Medulla oblongata (tissue), 1 donor: ENCODE measurements around the gene ST13.
"Not testable (repeated sequence)": the region's sequence is repeated elsewhere in the genome, so short reads cannot be mapped to it uniquely, and the experiment has no call there.

Experiments used
- DNase-seq: peaks from one replicate; pipeline ENCODE4 v3.0.0-alpha.2; 2015; ENCODE audit errors: extremely low spot score

The ST13 gene

DNA sequence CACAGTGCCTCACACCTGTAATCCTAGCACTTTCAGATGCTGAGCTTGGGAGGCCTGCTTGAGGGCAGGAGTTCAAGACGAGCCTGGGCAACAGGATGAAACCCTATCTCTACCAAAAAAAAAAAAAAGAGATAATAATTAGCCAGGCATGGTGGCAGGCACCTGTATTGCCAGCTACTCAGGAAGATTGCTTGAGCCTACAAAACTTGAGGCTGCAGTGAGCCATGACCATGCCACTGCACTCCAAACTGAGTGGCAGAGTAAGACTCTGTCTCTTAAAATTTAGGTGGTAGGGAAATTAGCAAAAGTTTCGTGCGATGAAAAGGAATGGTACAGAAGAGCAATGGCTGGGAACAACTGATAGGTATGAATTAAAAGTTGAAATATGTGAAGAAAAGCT is 18.0 kb downstream of the ST13 start:
- DNase-seq = no peak

DNA sequence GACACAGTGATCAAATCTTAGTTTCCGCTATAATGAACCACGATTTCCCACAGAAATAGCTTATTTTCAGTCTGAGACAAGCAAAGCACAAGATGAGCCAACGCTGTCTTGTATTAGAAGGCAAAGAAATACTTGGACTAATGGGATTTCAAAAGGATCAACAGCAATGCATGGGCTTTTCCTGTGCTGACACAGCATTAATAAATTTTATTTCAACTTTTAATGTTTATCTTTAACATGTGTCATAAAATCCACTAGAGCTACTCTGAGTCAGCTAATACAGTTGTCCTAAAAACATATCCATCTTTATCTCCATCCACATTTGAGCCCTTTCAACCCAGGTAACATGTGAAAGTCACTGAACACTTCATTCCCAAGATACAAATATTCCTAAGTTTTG is 21.8 kb downstream of the ST13 start:
- DNase-seq = no peak

DNA sequence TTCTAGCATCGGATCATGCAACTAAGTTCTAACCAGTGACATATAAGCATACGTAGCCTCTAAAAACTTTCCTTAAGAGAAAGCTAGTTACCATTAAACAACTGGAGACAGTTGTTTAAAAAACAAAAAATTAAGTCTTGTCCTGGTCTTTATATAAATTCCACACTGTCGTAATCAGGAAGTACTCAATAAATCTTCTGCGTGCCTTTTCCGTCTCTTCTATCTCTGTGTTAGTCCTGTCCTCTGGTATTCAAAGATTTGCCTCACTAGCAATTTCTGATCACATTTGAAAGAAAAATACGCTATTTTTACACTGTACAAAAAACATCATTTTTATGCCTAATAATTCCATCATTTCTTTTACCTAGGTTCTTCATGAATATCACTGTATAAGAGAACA is 27.3 kb downstream of the ST13 start:
- no peak for DNase-seq

DNA sequence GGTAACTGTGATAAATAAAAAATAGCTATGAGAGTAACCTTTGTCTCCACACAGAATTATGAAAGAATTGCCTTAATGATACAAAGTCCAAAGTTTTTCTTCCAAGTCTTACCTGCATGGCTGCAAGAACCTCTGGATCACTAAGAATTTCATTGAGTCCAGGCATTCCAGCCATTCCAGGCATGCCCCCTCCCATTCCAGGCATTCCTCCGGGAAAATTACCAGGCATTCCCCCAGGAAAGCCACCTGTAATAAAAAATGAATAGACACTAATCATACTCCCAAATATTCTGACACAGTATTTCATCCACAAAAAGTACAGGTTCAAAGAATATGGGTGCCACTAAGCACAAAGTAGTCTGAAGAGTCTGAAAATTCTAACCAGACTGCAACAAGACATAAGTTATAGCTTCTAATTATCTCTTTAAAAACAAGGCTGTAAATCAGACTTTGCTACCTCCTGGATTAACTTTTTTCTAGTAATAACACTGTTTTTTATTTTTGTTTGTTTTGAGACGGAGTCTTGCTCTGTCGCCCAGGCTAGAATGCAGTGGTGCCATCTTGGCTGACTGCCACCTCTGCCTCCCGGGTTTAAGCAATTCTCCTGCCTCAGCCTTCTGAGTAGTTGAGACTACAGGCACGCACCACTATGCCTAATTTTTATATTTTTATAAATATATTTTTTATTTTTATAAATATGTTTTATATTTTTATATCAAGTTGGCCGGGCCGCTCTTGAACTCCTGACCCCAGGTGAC is 29.3 kb downstream of the ST13 start:
- no peak for DNase-seq

DNA sequence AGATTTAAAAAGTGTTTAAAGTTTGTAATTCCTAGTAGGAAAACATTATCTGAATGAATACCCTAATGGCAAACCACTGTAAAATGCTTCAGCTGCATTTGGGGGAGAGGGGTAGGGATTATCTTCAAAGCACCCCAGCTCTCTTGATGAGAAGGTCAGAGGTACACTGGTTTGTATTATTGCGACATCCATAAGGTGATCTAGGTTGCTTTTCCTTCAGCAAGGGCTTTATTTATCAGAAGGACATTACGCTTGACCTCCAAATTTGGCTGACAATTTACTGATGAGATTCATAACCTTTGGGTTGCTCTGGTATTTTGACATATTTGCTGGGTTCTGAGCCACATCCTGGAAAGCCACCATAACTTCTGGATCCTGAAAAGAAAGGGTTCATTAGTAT is 30.1 kb downstream of the ST13 start:
- not testable (repeated sequence) for DNase-seq

DNA sequence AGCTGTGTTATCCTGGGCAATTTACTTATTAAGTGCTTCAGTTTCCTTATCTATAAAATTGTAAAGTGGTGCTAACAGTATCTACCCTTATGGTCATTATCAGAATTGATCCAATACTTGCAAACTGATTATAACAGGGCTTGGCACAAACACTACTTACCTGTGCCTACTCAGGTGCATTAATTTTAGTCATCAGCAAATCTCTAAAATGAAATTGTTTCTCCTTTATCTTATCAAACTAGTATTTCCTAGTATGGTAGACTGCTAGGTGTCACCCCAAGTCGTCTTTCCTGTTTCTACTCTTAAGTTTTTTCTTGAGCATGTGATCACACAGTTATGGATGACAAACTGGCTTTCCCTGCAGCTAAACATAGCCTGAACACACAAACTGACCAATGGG is 33.0 kb downstream of the ST13 start:
- DNase-seq = no peak

DNA sequence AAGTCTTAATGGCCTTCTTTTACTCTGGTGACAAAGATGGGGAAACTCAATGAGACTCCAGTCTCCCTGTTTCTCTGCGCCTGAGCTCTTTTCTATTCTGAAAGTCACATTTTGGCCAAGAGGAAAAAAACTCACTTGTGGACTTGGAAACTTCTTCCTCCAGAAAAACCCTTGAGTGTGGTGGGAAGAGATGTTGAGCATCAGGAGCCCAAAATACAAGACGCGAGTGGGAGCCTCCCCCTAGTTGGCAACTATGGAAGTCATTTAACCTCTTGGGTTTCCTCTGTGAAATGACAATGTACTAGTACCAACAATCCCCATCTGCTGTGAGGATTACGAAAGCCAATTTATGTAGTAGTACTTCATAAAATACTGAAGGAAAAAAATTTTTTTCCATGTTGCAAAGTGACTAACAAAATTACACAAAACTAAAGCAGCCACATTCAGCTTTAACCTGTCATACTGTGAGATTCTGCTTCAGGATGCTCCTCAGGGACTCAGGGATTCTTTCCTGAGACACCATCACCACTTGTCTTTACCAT is 36.8 kb downstream of the ST13 start:
- DNase-seq = no peak

DNA sequence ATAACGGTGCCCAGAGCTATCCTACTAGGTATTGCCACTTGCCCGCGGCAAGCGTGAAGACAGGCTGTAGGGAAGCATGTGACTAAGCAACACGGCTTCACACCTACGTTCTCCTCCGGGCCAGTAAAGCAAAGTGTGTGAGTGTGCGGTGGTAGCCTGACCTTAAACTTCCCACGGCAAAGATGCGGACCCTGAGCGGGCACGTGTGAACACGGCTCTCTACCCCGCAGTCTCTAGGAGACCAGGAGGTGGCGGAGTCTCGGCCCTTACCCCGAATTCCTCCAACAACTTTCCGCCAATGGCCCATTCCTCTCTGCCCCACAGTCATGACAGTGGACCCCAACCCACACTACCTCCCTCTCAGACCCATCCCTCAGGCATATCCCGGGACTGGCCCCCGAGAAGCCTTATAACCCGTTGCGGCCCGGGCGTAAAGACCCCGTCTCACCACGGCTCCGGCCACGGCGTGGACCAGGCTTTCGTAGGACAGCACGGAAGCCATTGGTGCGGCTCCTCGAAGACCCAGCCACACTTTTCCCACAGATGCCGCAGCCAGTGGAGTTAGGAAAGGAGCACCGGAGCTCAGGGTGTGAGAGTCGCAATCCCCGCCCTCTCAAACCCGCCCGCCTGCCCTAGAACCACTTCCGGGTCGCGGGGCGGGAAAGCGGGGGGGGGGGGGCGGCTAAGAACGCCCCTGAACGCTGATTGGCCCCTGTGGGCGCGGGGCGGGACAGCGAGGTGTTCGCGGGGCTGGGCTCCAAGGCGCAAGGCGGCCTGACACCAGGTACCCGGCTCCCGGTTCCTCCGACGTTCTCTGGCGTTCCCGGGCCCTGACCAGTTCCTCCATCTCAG is 37.5 kb downstream of the ST13 start, which contains the start of gene SLC25A17:
TSS of gene SLC25A17 (minus strand) at position 600 of the 852 bp plus-strand sequence. CDS start at position 502, 98 bp downstream.
- DNase-seq = peak; percentile 91

DNA sequence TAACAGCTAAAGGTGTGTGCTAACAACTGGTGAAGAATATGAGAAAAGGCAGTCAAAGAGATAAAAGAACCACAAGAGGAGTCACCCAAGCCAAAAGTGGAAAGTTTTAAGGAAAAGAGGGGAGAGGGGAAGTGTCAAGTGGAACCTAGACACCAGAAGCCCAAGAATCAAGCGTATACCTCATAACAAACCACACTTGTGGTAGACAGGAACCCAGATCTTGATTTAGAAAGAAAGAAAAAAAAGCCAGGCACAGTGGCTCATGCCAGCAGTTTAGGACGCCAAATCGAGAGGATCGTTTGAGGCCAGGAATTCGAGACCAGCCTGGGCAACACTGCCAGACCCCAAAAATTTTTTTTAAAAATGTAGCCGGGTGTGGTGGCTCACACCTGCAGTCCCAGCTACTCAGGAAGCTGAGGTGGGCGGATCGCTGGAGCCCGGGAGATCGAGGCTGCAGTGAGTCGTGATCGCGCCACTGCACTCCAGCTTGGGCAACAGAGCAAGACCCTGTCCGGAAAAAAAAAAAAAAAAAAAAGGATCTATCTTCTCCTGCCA is 38.2 kb downstream of the ST13 start:
- DNase-seq = no peak

DNA sequence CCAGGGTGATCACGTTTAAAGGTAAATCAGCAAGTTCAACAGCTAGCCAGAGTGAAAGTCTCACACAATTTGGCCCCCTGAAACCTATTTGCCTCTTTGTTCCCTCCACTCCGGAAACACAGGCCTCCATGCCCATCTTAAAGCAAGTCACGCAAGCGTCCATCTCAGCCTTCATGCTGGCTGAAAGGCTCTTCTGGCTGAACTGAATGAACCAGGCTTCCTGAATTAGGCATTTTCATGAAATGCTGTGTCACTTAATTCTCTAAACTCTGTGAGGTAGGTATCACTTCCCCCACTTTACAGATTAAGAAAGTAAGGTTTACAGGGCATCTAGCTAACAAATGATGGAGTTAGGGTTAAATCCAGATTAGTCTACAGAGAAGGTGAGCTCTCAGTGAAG is 38.7 kb downstream of the ST13 start:
- no peak for DNase-seq

DNA sequence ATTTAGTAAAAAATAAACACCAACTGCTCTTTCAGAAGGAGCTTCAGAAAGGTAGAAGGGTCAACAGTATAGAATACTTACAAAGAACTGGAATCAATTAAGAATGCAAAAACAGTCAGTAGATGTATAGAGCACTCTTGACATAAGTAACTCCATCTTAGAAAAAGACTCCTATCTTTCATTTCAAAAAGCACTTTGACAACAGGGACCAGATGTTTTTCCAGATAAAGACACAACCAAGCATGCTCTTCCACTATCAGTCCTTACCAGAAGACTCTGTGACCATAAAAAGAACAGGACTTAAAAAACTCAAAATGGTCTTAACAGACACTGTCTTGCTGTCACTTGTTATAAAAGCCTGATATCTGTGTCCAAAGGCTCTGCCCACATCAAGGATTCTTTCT is 42.5 kb downstream of the ST13 start:
- no peak for DNase-seq

DNA sequence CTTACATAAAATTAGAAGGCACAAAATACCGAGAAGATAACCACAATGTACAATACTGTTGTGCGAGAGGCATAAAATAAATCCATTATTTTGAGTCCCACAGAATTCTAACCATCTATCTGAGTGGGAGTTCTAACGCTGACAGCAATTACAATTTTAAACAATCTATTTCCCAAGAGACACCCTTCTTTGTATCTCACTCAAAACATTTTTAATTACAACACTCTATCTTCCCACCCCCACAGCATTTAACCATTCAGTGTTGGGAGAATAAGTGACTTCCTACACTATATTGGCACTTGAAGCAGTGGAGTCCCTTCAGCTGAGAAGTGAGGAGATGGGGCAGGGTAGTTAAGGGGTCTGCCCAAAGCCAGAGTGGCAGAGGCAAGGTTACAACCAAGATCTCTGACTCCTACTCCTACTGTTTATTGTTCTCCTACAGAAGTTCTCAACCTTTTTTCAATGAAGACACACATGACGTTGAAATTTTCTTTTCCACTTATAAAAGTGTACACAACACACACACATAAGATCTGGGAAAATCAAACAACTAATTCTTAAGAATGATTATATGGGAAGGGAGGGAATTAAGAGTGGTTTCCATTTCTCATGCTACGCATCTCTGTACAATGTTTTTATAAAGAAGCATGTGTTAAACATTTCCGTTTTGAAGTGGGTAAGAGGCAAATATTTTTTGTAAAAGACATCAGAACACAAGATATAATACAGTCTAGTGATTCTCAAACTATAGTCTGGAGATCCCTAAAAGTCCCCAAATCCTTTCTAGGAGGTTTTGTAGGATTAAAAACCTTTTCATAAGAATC is 48.2 kb downstream of the ST13 start:
- DNase-seq = no peak

DNA sequence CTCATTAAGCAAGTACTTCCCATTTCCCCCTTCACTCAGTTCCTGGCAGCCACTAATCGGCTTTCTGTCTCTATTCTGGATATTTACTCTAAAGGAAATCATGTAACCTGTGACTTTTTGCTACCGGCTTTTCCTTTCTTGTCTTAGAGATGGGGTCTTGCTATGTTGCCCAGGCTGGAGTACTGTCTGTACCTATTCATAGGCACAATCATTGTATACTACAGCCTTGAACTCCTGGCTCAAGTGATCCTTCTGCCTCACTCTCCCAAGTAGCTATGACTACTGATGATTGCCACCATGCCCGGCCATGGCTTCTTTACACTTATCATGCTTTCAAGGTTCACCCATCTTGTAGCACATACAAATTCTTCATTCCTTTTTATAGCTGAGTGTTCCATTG is 49.7 kb downstream of the ST13 start:
- DNase-seq = no peak

DNA sequence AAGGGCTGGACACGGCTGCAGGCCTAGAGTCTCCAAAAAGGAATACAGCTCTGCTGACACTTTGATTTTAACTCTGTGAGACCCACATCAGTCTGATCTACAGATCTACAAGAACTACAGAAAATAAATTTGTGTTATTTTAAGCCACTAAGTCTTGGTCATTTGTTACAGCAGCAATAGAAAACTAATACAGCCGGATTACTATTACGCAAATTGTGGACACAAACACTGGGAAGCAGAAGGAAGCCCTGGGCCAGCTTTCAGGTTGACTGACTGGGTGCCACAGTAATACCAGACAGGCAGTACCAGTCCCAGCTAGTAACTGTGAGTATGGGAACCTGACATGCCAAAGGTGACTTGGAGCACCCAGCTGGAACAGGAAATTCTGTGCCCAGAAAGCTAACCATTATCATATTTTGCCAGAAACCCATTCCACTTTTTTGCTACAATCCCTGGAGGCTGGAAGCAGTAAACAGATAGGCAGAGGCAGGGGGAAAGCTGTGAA is 50.7 kb downstream of the ST13 start:
- DNase-seq = no peak

DNA sequence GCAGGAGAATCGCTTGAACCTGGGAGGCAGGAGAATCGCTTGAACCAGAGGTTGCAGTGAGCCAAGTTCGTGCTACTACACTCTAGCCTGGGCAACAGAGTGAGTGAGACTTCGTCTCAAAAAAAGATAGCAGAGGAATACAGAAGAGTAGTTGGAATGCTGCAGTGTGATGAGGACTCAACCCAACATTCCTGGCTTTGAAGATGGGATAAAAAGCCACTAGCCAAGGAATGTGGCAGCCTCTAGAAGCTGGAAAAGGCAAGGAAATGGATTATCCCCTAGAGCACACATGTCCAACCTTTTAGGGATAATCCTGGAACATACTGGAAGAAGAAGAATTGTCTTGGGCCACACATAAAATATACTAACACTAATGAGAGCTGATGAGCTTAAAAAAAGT is 51.2 kb downstream of the ST13 start:
- DNase-seq = no peak

DNA sequence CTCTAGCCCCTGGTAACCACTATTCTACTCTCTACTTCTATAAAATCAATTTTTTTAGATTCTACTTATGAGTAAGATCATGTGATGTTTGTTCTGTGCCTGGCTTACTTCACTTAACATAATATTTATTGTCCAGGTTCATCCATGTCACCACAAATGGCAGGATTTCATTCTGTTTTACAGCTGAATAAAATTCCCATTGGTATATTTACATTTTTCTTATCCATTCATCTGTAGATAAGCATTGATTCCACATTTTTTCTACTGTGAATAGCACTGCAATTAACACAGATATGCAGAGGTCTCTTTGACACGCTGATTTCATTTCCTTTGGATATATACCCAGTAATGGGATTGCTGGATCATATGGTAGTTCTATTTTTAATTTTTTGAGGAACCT is 53.1 kb downstream of the ST13 start:
- DNase-seq = no peak

DNA sequence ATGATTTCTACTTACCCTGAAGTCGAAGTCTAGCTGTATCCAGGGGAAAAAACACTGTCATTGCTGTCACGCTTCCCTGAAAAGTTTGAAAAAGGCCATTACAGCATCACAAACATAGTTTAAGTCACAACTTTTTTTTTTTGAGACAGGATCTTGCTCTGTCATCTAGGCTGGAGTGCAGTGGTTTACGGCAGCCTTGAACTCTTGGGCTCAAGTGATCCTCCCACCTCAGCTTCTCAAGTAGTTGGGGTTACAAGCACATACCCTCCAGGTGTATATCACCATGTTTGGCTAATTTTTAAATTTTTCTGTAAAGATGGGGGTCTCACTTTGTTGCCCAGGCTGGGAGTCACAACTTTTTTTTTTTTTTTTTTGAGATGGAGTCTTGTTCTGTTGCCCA is 57.4 kb downstream of the ST13 start:
- DNase-seq = no peak

DNA sequence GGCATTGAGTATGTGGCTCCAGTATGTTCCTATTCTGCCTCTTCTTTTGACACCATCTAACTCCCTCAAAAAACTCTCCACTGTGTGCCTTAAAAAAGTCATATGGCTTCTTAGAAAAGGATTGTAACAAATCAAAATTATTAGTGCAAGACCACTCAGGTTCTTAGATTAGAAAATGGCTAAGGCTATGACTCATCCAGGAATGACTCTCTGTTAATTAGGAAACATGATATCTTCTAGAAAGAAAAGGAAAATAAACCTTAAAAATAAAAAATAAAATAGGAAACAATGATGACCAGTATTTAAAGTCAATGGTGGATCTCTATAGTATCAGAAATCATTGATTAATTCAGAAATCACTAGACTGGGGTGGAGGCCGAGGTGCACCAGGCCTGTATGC is 59.0 kb downstream of the ST13 start:
- DNase-seq = no peak

DNA sequence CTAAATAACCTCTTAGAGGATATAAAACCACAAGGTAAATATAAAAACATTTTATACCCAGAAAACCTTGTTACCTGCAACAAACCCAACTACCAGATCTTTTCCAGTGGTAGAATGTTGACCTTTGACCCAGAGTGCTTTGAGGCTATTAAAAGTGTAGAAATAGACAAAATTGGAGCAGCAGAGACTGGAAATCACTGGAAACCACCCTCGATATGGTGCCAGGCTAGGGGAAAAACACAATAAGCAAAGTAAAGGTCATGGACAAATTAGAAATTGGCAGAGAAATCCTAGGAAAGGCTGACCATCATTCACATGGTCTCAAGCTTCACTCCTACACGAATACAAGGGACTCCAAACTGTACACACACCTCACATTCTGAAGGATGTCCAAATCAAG is 64.0 kb downstream of the ST13 start:
- no peak for DNase-seq

DNA sequence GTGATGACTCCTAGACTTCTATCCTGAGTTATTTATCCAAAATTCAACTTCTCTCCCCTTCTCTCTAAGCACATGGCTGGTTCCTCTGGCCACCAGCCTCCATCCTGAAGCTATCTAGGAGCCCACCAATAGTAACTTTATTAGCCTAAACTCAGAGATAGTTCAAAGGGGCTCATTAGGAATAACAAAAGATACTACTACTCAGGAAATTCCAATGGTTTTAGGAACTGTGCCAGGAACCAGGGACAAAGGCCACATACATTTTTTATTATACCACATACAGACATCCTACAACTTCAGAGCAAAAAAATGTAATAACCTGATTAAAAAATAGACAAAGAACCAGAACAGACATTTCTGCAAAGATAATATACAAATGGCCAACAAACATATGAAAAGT is 65.2 kb downstream of the ST13 start:
- DNase-seq = no peak

DNA sequence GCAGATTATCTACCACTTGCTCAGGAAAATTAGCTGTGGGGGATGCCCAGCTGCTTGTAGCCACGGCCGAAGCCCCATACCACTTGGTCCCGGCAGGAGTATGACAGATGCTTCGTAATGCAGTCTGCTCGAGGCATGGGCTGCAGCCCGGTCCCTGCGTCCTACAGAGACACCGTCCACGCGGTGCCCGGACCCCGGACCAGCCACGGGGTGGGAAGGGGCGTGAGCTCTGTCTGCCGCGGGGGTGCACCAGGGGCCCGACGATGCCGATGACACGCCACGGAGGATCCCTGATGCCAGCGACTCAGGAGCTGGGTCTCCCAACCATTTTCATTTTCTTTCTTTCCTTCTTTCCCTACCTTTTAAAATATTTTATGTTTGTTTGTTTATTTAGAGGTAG is 67.3 kb downstream of the ST13 start:
- no peak for DNase-seq

DNA sequence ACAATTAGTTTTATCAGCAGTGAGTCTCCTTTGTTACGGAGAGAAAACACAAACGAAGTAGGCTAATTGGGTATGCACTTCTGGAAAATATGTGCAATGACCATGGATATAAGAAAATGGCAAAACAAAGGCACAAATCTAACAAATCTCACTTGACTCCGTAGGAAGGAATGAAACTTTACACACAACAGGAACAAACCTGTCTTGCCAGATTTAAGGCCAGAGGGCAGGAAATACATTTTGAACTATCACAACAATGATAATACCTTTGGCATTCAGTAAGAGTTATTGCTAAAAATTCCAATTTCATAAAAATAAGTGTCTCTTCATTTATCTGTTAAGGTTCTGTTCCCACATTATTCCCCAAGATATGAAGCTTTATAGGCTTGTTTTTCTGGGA is 73.9 kb downstream of the ST13 start:
- no peak for DNase-seq
